Bronchial epithelial cell (primary cell): ENCODE data around the gene PRDX1. TPM values are rescaled to one million over a fixed set of nuclear protein-coding genes. Genes with fewer than 3 reads are reported as not detected.
"Not testable (repeated sequence)": the region's sequence is repeated elsewhere in the genome, so short reads cannot be mapped to it uniquely, and the experiment has no call there.

Experiments
- DNase-seq: peaks from one replicate; pipeline ENCODE4 v3.0.0-alpha.2; 2010; ENCODE audit warnings: low read depth
- FAIRE-seq: peaks from 2 replicates; lab custom pipeline; 2011; peaks lifted over from hg19 to GRCh38; lab: Jason Lieb, UNC
- H3K27me3 ChIP-seq: 2 replicates; pipeline ENCODE4 v1.5.1; 2011; ENCODE audit warnings: low read length; ENCODE audit not compliant: control insufficient read depth, insufficient read depth
- H3K36me3 ChIP-seq: 2 replicates; pipeline ENCODE4 v1.5.1; 2011; ENCODE audit warnings: low read length; ENCODE audit not compliant: control insufficient read depth, insufficient read depth
- H3K4me3 ChIP-seq: 2 replicates; pipeline ENCODE4 v1.5.1; 2011; ENCODE audit warnings: mild to moderate bottlenecking, low read depth, low read length, control low read depth
- total RNA-seq: library from RNA; depleted of rRNA; stranded (reverse); fragments of >200 nt; gene quantifications from 2 replicates; pipeline ENCODE4 v1.2.1, GENCODE V29; 2014
- TF ChIP-seq, protein P1 (sequence below): IDR thresholded peaks from 2 replicates; pipeline ENCODE4 v1.5.1; 2011; ENCODE audit warnings: mild to moderate bottlenecking, moderate library complexity, low read length, control low read depth, inconsistent platforms; ENCODE audit not compliant: insufficient read depth, severe bottlenecking

The PRDX1 gene
- total RNA-seq, 1 donor from 2014 or later: 403 TPM

DNA sequence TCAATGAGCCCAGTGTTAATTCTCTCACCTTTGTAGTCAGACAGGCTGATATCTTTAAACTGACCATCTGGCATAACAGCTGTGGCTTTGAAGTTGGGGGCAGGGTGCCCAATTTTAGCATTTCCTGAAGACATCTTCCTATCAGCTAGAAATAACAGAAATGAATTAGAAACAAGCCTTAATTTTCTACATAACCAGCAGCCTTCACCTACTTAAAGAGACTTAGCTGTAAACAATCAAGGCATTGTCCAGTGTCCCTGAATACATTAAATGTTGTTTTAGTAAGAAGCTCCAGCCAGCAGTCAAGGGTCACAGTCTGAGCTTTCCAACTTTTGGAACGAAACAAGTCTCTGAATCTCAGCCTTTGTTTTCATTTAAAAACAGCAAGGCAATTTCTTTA lies 2.8 kb downstream of the PRDX1 start:
- no peaks in the 10 kb centered on the region for H3K27me3 ChIP-seq
- H3K36me3 ChIP-seq: peaks cover 25% of the 10 kb centered on the region
- TF ChIP-seq, protein P1, sequence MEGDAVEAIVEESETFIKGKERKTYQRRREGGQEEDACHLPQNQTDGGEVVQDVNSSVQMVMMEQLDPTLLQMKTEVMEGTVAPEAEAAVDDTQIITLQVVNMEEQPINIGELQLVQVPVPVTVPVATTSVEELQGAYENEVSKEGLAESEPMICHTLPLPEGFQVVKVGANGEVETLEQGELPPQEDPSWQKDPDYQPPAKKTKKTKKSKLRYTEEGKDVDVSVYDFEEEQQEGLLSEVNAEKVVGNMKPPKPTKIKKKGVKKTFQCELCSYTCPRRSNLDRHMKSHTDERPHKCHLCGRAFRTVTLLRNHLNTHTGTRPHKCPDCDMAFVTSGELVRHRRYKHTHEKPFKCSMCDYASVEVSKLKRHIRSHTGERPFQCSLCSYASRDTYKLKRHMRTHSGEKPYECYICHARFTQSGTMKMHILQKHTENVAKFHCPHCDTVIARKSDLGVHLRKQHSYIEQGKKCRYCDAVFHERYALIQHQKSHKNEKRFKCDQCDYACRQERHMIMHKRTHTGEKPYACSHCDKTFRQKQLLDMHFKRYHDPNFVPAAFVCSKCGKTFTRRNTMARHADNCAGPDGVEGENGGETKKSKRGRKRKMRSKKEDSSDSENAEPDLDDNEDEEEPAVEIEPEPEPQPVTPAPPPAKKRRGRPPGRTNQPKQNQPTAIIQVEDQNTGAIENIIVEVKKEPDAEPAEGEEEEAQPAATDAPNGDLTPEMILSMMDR: no peak
- FAIRE-seq (no peak), DNase-seq (no peak)
- H3K4me3 ChIP-seq: no peak overlapping the region

DNA sequence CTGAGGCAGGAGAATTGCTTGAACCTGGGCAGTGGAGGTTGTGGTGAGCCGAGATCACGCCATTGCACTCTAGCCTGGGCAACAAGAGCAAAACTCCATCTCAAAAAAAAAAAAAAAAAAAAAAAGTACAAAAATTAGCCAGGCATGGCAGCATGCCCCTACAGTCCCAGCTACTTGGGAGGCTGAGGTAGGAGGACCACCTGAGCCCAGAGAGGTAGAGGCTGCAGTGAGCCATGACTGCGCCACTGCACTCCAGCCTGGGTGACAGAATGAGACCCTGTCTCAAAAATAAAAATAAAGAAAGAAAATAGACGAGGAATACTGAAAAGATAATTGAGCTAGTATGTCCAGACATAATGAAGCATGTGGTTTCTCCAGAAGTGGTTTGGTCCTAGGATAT lies 3.3 kb downstream of the PRDX1 start:
- DNase-seq, H3K4me3 ChIP-seq, H3K27me3 ChIP-seq, FAIRE-seq: not testable (repeated sequence)
- H3K36me3 ChIP-seq: peaks cover 25% of the 10 kb centered on the region

DNA sequence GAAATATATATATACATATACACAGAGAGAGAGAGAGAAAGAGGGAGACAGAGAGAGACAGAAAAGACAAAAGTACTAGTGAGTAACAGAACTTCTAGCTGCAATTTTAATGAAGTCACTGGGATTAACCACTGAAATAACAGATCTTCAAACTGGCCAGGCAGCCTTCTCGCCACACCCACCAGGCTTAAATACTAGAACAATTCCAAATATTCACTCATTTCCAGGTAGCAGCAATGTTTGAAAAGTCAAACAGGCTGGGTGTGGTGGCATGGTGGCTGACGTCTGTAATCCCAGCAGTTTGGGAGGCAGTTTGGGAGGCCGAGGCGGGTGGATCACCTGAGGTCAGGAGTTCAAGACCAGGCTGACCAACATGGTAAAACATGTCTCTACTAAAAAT lies 5.2 kb downstream of the PRDX1 start:
- peaks cover 31% of the 10 kb centered on the region for H3K36me3 ChIP-seq
- DNase-seq: peak; percentile 38
- H3K27me3 ChIP-seq: no peaks in the 10 kb centered on the region
- no peak for FAIRE-seq
- TF ChIP-seq, protein P1: no peak
- no peak overlapping the region for H3K4me3 ChIP-seq

DNA sequence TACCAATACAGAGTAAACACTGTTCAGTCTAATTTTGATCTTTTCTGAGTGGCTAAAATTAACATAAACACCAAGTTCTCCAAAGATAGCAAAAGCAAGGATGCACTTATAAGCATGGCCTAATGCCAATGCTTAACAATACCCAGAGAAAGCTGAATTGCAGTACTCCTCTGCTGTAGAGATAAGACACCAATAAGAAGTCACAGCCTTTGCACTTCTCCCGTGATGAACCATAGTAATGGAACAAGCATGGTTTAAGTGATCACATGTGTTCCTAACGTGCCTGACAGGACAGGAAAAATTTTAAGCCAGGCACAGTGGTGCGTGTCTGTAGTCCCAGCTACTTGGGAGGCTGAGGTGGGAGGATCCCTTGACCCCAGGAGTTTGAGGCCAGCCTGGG lies 5.6 kb downstream of the PRDX1 start:
- H3K27me3 ChIP-seq: no peaks in the 10 kb centered on the region
- DNase-seq: no peak
- peaks cover 35% of the 10 kb centered on the region for H3K36me3 ChIP-seq
- H3K4me3 ChIP-seq: no peak overlapping the region
- TF ChIP-seq, protein P1: no peak
- no peak for FAIRE-seq

DNA sequence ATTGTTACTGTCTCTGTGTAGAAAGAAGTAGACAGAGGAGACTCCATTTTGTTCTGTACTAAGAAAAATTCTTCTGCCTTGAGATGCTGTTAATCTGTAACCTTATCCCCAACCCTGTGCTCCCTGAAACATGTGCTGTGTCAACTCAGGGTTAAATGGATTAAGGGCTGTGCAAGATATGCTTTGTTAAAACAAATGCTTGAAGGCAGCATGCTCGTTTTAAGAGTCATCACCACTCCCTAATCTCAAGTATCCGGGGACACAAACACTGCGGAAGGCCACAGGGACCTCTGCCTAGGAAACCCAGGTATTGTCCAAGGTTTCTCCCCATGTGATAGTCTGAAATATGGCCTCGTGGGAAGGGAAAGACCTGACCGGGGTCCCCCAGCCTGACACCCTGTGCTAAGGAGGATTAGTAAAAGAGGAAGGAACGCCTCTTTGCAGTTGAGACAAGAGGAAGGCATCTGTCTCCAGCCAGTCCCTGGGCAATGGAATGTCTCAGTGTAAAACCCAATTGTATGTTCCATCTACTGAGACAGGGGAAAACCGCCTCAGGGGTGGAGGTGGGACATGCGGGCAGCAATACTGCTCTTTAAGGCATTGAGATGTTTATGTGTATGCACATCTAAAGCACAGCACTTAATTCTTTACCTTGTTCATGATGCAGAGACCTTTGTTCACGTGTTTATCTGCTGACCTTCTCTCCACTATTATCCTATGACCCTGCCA lies 8.0 kb downstream of the PRDX1 start:
- H3K4me3 ChIP-seq, H3K27me3 ChIP-seq, FAIRE-seq: not testable (repeated sequence)
- peaks cover 41% of the 10 kb centered on the region for H3K36me3 ChIP-seq
- DNase-seq: peak; percentile 46

DNA sequence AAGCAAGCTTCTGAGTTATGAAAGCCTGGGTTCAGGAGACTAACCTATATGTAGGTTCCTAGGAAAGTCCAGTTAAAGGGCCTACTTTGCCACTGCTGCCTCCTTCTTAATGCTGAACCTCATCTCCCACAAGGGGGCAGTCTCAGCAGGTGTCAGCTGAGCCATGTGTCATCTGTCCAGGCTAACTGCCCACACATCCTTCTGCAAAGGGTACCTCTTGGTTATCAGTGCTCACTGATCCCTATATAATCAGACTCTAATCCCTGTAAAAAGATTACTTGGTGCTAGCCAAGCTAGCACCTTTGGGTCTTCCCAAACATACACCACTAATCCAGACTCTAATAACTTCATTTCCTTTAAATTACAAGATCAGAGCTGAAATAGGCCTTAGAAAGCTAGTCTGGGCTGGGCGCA lies 9.0 kb downstream of the PRDX1 start:
- TF ChIP-seq, protein P1: peak; percentile 73
- Histone ChIP-seq H3K36me3 (peaks cover 36% of the 10 kb centered on the region), H3K4me3 (no peak overlapping the region), H3K27me3 (no peaks in the 10 kb centered on the region)
- no peak for FAIRE-seq
- peak; percentile 68 for DNase-seq
